ENCODE results near the gene ITK. TPM values are rescaled to one million over a fixed set of nuclear protein-coding genes. Genes with fewer than 3 reads are reported as not detected.
"Not testable (repeated sequence)": the region's sequence is repeated elsewhere in the genome, so short reads cannot be mapped to it uniquely, and the experiment has no call there.

Gene ITK
- total RNA-seq, 1 donor from 2014 or later, result 0.18 TPM

- Mint-ChIP-seq H3K27me3 (no peaks in the 10 kb centered on the region), H3K27ac (no peak overlapping the region), H3K36me3 (ENCODE audit: low read depth) (no peaks in the 10 kb centered on the region), H3K4me3 (no peak overlapping the region), H3K9me3 (no peaks in the 10 kb centered on the region), H3K4me1 (no peaks in the 10 kb centered on the region)
- CTCF ChIA-PET, result no interaction called here
- POLR2A ChIA-PET, result interaction anchor here (0.6 kb wide), 1 partner anchor 1099 kb away, joined by 3 read pairs; no protein-coding TSS in a partner anchor
- intact Hi-C loops (cut with micrococcal nuclease), result no loop called here
- TF ChIP-seq CTCF (IDR thresholded peaks at IDR 0.05), result no peak
- no peak for DNase-seq
- no peak for ATAC-seq (ENCODE audit: low read depth)
These were observed 60.8 kb downstream of the ITK start for GRCh38 chr5:157241483-157241882.

GRCh38 chr5:157244704-157245103, 64.1 kb downstream of the ITK start:
- DNase-seq; H3K36me3 Mint-ChIP-seq (ENCODE audit: low read depth): not testable (repeated sequence)

GRCh38 chr5:157245476-157245875, 64.8 kb downstream of the ITK start:
- Mint-ChIP-seq H3K4me1 (peaks cover 11% of the 10 kb centered on the region), H3K4me3 (no peak overlapping the region), H3K36me3 (ENCODE audit: low read depth) (no peaks in the 10 kb centered on the region), H3K9me3 (no peaks in the 10 kb centered on the region), H3K27me3 (no peaks in the 10 kb centered on the region), H3K27ac (no peak overlapping the region)
- DNase-seq (no peak), ATAC-seq (ENCODE audit: low read depth) (no peak)
- CTCF ChIA-PET, result interaction anchor here (0.8 to 3.2 kb wide), 2 partner anchors 68 to 96 kb away, joined by 3 to 11 read pairs; no protein-coding TSS in a partner anchor
- intact Hi-C loops (cut with micrococcal nuclease), result loop anchor here (5.0 kb wide), 1 partner anchor 38 kb away; no protein-coding TSS in a partner anchor
- TF ChIP-seq CTCF (IDR thresholded peaks at IDR 0.05), result no peak
- POLR2A ChIA-PET, result no interaction called here

More at GRCh38 chr5:157244704-157245103, 64.1 kb downstream of the ITK start:
- H3K4me3 Mint-ChIP-seq; H3K27ac Mint-ChIP-seq; H3K27me3 Mint-ChIP-seq; ATAC-seq (ENCODE audit: low read depth); H3K9me3 Mint-ChIP-seq; POLR2A ChIA-PET: not testable (repeated sequence)
- H3K4me1 Mint-ChIP-seq, result peaks cover 11% of the 10 kb centered on the region
- intact Hi-C loops (cut with micrococcal nuclease), result loop anchor here (5.0 kb wide), 1 partner anchor 37 kb away; no protein-coding TSS in a partner anchor
- CTCF ChIA-PET, result interaction anchor here (2.1 kb wide), 1 partner anchor 96 kb away, joined by 4 read pairs; no protein-coding TSS in a partner anchor

- ATAC-seq (ENCODE audit: low read depth) (no peak), DNase-seq (no peak)
- TF ChIP-seq CTCF (IDR thresholded peaks at IDR 0.05), result no peak
- no peak overlapping the region for H3K4me3 Mint-ChIP-seq
- intact Hi-C loops (cut with micrococcal nuclease), result loop anchor here (5.0 kb wide), 1 partner anchor 39 kb away; no protein-coding TSS in a partner anchor
- ChIA-PET CTCF (interaction anchor here (0.8 to 3.2 kb wide), 2 partner anchors 67 to 96 kb away, joined by 3 to 11 read pairs; no protein-coding TSS in a partner anchor), POLR2A (no interaction called here)
- no peak overlapping the region for H3K27ac Mint-ChIP-seq
- no peaks in the 10 kb centered on the region for H3K36me3 Mint-ChIP-seq (ENCODE audit: low read depth)
- no peaks in the 10 kb centered on the region for H3K27me3 Mint-ChIP-seq
- no peaks in the 10 kb centered on the region for H3K9me3 Mint-ChIP-seq
- H3K4me1 Mint-ChIP-seq, result peaks cover 11% of the 10 kb centered on the region
These were observed 65.2 kb downstream of the ITK start for GRCh38 chr5:157245886-157246285.

- ATAC-seq (ENCODE audit: low read depth) (no peak), DNase-seq (no peak)
- intact Hi-C loops (cut with micrococcal nuclease), result loop anchor here (5.0 kb wide), 1 partner anchor 40 kb away; no protein-coding TSS in a partner anchor
- Mint-ChIP-seq H3K9me3 (no peaks in the 10 kb centered on the region), H3K27ac (no peak overlapping the region), H3K27me3 (no peaks in the 10 kb centered on the region), H3K4me1 (peaks cover 12% of the 10 kb centered on the region), H3K36me3 (ENCODE audit: low read depth) (no peaks in the 10 kb centered on the region), H3K4me3 (no peak overlapping the region)
- CTCF ChIA-PET, result interaction anchor here (3.2 kb wide), 1 partner anchor 98 kb away, joined by 11 read pairs; no protein-coding TSS in a partner anchor
- no peak for TF ChIP-seq CTCF (IDR thresholded peaks at IDR 0.05)
- POLR2A ChIA-PET, result no interaction called here
These were observed 66.6 kb downstream of the ITK start for GRCh38 chr5:157247267-157247666.
